Measurements from ENCODE around the gene CCDC88B. TPM values are rescaled to one million over a fixed set of nuclear protein-coding genes. Genes with fewer than 3 reads are reported as not detected.

The CCDC88B gene
- total and polyA plus RNA-seq, 2 of the 8 experiments (the other 6 are each of a cell fraction or from before 2014, with no cell fraction given) = 5.9 to 12.5 TPM

DNA sequence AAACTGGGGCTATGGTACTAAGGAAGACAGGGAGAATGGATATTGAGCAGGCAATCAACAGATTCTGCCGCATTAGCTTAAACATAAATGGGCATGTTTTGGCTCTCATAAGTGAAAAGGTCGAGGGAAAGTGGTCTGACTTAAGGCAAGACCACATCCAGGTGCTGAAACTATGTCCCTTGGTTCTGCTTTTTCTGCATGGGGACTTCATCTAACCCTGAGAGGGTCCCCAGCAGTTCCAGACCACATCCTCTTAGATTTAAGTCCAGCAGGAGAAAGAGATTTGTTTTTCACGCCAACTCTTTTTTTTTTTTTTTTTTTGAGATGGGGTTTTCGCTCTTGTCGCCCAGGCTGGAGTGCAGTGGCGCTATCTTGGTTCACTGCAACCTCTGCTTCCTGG is 24.4 kb downstream of the CCDC88B start:
- H3K27me3 ChIP-seq (replicated peaks in 1 of 4; ENCODE audit: control insufficient read depth in 3 of 4, extremely low read depth in 1 of 4, insufficient read depth in 3 of 4, low read length in 3 of 4) = no peaks in the 10 kb centered on the region
- peaks cover 3% of the 10 kb centered on the region; the same call in 1 of the 2 replicates for H3K23me2 ChIP-seq (ENCODE audit: low read depth, low read length)
- no peak for TF ChIP-seq TEAD4 (IDR thresholded peaks at IDR 0.05; ENCODE audit: low read depth, low read length)
- TF ChIP-seq CHD1 (IDR thresholded peaks at IDR 0.05; ENCODE audit: low read depth, low read length) = no peak
- no peak for TF ChIP-seq CBX5 (IDR thresholded peaks at IDR 0.05; ENCODE audit: low read depth, low read length)
- no peak for TF ChIP-seq NANOG (IDR thresholded peaks at IDR 0.05; ENCODE audit: insufficient read depth, low read depth, low read length, poor library complexity, severe bottlenecking)
- TF ChIP-seq SIX5 (IDR thresholded peaks at IDR 0.05; ENCODE audit: low read depth, low read length) = no peak
- no peak for TF ChIP-seq CHD2 (IDR thresholded peaks at IDR 0.05; ENCODE audit: low read length)
- TF ChIP-seq YY1 (IDR thresholded peaks at IDR 0.05; ENCODE audit: low read depth, low read length) = no peak
- no peak for TF ChIP-seq SIRT6 (IDR thresholded peaks at IDR 0.05; ENCODE audit: low read length)
- peaks cover 0 to 17% (median 3%) of the 10 kb centered on the region in 4 experiments; a peak in 5 of 8 replicates for H3K36me3 ChIP-seq (ENCODE audit: control insufficient read depth in 2 of 4, insufficient read depth in 4 of 4, low read length in 3 of 4)
- no peak overlapping the region for H4K91ac ChIP-seq (replicated peaks; ENCODE audit: insufficient read length, low read length)
- peaks cover 0 to 4% of the 10 kb centered on the region in 2 experiments for H4K20me1 ChIP-seq (replicated peaks in 1 of 2; ENCODE audit: control insufficient read depth in 1 of 2, insufficient read depth in 2 of 2, low read length in 2 of 2)
- WGBS, 2 experiments (ENCODE audit: extremely low coverage in 1 of 2, insufficient coverage in 1 of 2, insufficient read length in 1 of 2, insufficient replicate concordance in 2 of 2, low coverage in 1 of 2, low lambda C conversion rate in 2 of 2, missing lambda C conversion rate in 1 of 2) = 86% methylated on average over 5 of the region's 6 CpGs; no CpG with 5 or more reads in 1 of the 2 experiments
- no peak overlapping the region for H4K8ac ChIP-seq (ENCODE audit: extremely low read depth, insufficient read depth, low read length)
- H2BK5ac ChIP-seq (ENCODE audit: low read depth, low read length) = no peak overlapping the region
- no peak overlapping the region for H3K23ac ChIP-seq (ENCODE audit: insufficient read length)
- no peak overlapping the region for H2BK120ac ChIP-seq (replicated peaks; ENCODE audit: low read depth, low read length)
- H2BK20ac ChIP-seq (ENCODE audit: low read length) = no peak overlapping the region
- no peak overlapping the region for H3K14ac ChIP-seq (ENCODE audit: insufficient read length)
- no peak overlapping the region for H2BK12ac ChIP-seq (ENCODE audit: low read depth, low read length)
- H3K9ac ChIP-seq (replicated peaks in 1 of 4; ENCODE audit: extremely low read depth in 1 of 4, low read depth in 3 of 4, low read length in 3 of 4) = no peak overlapping the region
- H3K56ac ChIP-seq (replicated peaks; ENCODE audit: insufficient read length, low read depth, low read length) = no peak overlapping the region
- H3K27ac ChIP-seq (ENCODE audit: low read depth, low read length) = no peak overlapping the region
- H3K79me1 ChIP-seq (ENCODE audit: low read depth, low read length) = no peaks in the 10 kb centered on the region; the same call in 1 of the 2 replicates
- H3K4me2 ChIP-seq (ENCODE audit: insufficient read depth in 1 of 2, low read depth in 2 of 2, low read length in 2 of 2) = no peak overlapping the region
- H4K5ac ChIP-seq (ENCODE audit: insufficient read length, low read depth, low read length) = no peak overlapping the region
- no peaks in the 10 kb centered on the region for H3K9me3 ChIP-seq (ENCODE audit: insufficient read depth in 2 of 2, low read depth in 1 of 2, low read length in 1 of 2)
- ChIA-PET CTCF (ENCODE audit: partially characterized antibody) (interaction anchor here (1.3 kb wide), 1 partner anchor 12 kb away, joined by 3 read pairs; no protein-coding TSS in a partner anchor), POLR2A (ENCODE audit: partially characterized antibody) (no interaction called here)
- peaks cover 0 to 12% (median 8%) of the 10 kb centered on the region in 4 experiments; a peak in 5 of 7 replicates for H3K4me1 ChIP-seq (replicated peaks in 1 of 4; ENCODE audit: control insufficient read depth in 3 of 4, insufficient read depth in 4 of 4, low read length in 3 of 4)
- FAIRE-seq = no peak
- no peak overlapping the region for H2AFZ ChIP-seq (ENCODE audit: low read length)
- H3K18ac ChIP-seq (ENCODE audit: extremely low read depth, low read length) = no peak overlapping the region
- H3K4me3 ChIP-seq (ENCODE audit: extremely low read depth in 1 of 4, insufficient read depth in 2 of 4, low read depth in 3 of 4, low read length in 4 of 4) = no peak overlapping the region
- H3K4ac ChIP-seq (replicated peaks; ENCODE audit: insufficient read length, low read depth, low read length) = no peak overlapping the region
- no peak overlapping the region for H2BK15ac ChIP-seq (ENCODE audit: low read length)
- H3K79me2 ChIP-seq (ENCODE audit: control insufficient read depth in 1 of 2, insufficient read depth in 2 of 2, low read length in 2 of 2) = no peaks in the 10 kb centered on the region
- no peak overlapping the region for H2AK5ac ChIP-seq (ENCODE audit: low read depth, low read length)
- DNase-seq (ENCODE audit: low read depth in 1 of 2, low spot score in 2 of 2) = no peak

Measured in H1 (cell line).